Lower lobe of right lung (tissue), 2 donors: ENCODE data around the gene NFATC3. TPM values are rescaled to one million over a fixed set of nuclear protein-coding genes. Genes with fewer than 3 reads are reported as not detected.

Experiments used
- ATAC-seq, 2 donors: fragments of 200-7000 bp; cut with Tn5 transposase; one replicate each; pipeline ENCODE4 v1.9.1; 2020 to 2022; ENCODE audit warnings: mild to moderate bottlenecking in 2 of 2, moderate library complexity in 2 of 2
- DNase-seq: peaks from one replicate; pipeline ENCODE4 v3.0.0-alpha.2; 2020
- H3K27ac ChIP-seq: fragments of 200-600 bp; one replicate; pipeline ENCODE4 v1.8.0; 2022
- H3K27me3 ChIP-seq: fragments of 200-600 bp; one replicate; pipeline ENCODE4 v1.8.0; 2022; ENCODE audit warnings: low read depth
- H3K36me3 ChIP-seq: fragments of 200-600 bp; one replicate; pipeline ENCODE4 v1.8.0; 2022; ENCODE audit warnings: mild to moderate bottlenecking
- H3K4me1 ChIP-seq: fragments of 200-600 bp; one replicate; pipeline ENCODE4 v1.8.0; 2022
- H3K4me3 ChIP-seq: fragments of 200-600 bp; one replicate; pipeline ENCODE4 v1.8.0; 2022; ENCODE audit warnings: mild to moderate bottlenecking
- H3K9me3 ChIP-seq: fragments of 200-600 bp; one replicate; pipeline ENCODE4 v1.8.0; 2022
- CTCF ChIP-seq: fragments of 200-600 bp; IDR thresholded peaks from one replicate; pipeline ENCODE4 v1.8.0; 2022; ENCODE audit warnings: antibody characterized with exemption, mild to moderate bottlenecking
- intact Hi-C: fragments of 100-400 bp; cut with DNase I; formaldehyde crosslinking; loops from one replicate; pipeline ENCODE4 v1.11.0; 2022
- total RNA-seq: library from RNA; stranded (reverse); fragmentation: NEBNext Ultra II Directional; extraction: Animal tissue kit (Norgen Biotek cat#: 25700); gene quantifications from one replicate; pipeline ENCODE4 v1.2.1, GENCODE V29; 2021
- donor health status: DM: no; HTN: yes; CAD: no; lungs with severe emphysema.

NFATC3 gene
- total RNA-seq, 1 donor from 2014 or later, result 61.6 TPM

GRCh38 chr16:68251832-68252231 is 166.7 kb downstream of the NFATC3 start:
- intact Hi-C loops, result no loop called here
- ATAC-seq, result no peak

GRCh38 chr16:68252383-68252782 is 167.2 kb downstream of the NFATC3 start:
- no peak for ATAC-seq
- TF ChIP-seq CTCF, result no peak
- DNase-seq, result no peak
- intact Hi-C loops, result no loop called here
- Histone ChIP-seq H3K36me3 (peaks cover 79% of the 10 kb centered on the region), H3K27me3 (no peaks in the 10 kb centered on the region), H3K9me3 (no peaks in the 10 kb centered on the region), H3K4me3 (no peak overlapping the region), H3K4me1 (peaks cover 11% of the 10 kb centered on the region), H3K27ac (no peak overlapping the region)

More at GRCh38 chr16:68251832-68252231, 166.7 kb downstream of the NFATC3 start:
- TF ChIP-seq CTCF, result no peak
- Histone ChIP-seq H3K27ac (no peak overlapping the region), H3K4me1 (peaks cover 13% of the 10 kb centered on the region), H3K27me3 (no peaks in the 10 kb centered on the region), H3K36me3 (peaks cover 75% of the 10 kb centered on the region), H3K9me3 (no peaks in the 10 kb centered on the region), H3K4me3 (no peak overlapping the region)
- DNase-seq, result no peak

DNA sequence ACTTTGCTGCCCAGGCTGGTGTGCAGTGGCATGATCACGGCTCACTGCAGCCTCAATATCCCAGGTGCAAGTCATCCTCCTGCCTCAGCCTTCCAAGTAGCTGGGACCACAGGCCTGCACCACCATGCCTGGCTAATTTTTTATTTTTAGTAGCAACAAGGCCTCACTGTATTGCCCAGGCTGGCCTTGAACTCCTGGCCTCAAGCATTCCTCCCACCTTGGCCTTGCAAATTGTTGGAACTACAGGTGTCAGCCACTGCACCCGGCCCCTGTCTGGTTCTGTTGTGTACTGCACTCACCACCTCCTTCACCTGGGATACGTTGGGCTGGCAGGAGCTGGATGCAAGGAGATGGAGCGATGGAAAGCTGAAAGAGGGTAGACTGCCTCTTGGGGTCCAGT is 168.6 kb downstream of the NFATC3 start:
- H3K27me3 ChIP-seq, result no peaks in the 10 kb centered on the region
- no peak for ATAC-seq
- peaks cover 8% of the 10 kb centered on the region for H3K4me1 ChIP-seq
- H3K4me3 ChIP-seq, result no peak overlapping the region
- no peak for DNase-seq
- no peaks in the 10 kb centered on the region for H3K9me3 ChIP-seq
- H3K36me3 ChIP-seq, result peaks cover 88% of the 10 kb centered on the region
- intact Hi-C loops, result no loop called here
- TF ChIP-seq CTCF, result no peak
- H3K27ac ChIP-seq, result no peak overlapping the region

DNA sequence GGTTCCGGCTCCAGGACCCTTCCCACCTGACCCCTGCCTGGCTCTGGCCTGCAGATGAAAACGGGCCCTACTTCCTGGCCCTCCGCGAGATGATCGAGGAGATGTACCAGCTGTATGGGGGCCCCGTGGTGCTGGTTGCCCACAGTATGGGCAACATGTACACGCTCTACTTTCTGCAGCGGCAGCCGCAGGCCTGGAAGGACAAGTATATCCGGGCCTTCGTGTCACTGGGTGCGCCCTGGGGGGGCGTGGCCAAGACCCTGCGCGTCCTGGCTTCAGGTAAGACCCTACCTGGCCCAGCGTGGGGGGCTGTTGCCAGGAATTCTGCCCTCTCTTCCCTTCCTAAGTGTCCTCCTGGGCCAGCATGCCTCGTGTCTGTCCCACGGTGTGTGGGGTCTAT is 170.5 kb downstream of the NFATC3 start:
- no peaks in the 10 kb centered on the region for H3K27me3 ChIP-seq
- no peaks in the 10 kb centered on the region for H3K9me3 ChIP-seq
- H3K4me1 ChIP-seq, result peaks cover 8% of the 10 kb centered on the region
- no peak overlapping the region for H3K4me3 ChIP-seq
- TF ChIP-seq CTCF, result no peak
- H3K36me3 ChIP-seq, result peaks cover 89% of the 10 kb centered on the region
- DNase-seq, result no peak
- intact Hi-C loops, result no loop called here
- no peak overlapping the region for H3K27ac ChIP-seq
- no peak for ATAC-seq

- H3K4me3 ChIP-seq, result no peak overlapping the region
- TF ChIP-seq CTCF, result no peak
- H3K36me3 ChIP-seq, result peaks cover 81% of the 10 kb centered on the region
- H3K27me3 ChIP-seq, result no peaks in the 10 kb centered on the region
- no peaks in the 10 kb centered on the region for H3K9me3 ChIP-seq
- peaks cover 16% of the 10 kb centered on the region for H3K4me1 ChIP-seq
- no peak for ATAC-seq
- intact Hi-C loops, result no loop called here
- DNase-seq, result no peak
- H3K27ac ChIP-seq, result peak overlapping the region; percentile 58
Measured at GRCh38 chr16:68257251-68257905, 172.2 kb downstream of the NFATC3 start.
